H9 (cell line): Measurements from ENCODE around the gene LAMA5. TPM values are rescaled to one million over a fixed set of nuclear protein-coding genes. Genes with fewer than 3 reads are reported as not detected.
A peak's percentile ranks its signal among the peaks of the same experiment; 100 is the strongest.

Experiments
- DNase-seq: peaks from one replicate; pipeline ENCODE4 v3.0.0-alpha.2; 2017
- H2AFZ ChIP-seq: one replicate; pipeline ENCODE4 v1.6.1; 2013; ENCODE audit warnings: mild to moderate bottlenecking, low read length, control low read depth, moderate library complexity
- H2AK5ac ChIP-seq: 2 replicates; pipeline ENCODE4 v1.6.1; 2013; ENCODE audit warnings: low read length, control low read depth, mixed read lengths; ENCODE audit not compliant: insufficient read length
- H2BK120ac ChIP-seq: one replicate; pipeline ENCODE4 v1.6.1; 2013; ENCODE audit warnings: low read depth, mild to moderate bottlenecking, low read length, control low read depth, inconsistent platforms; ENCODE audit not compliant: poor library complexity, severe bottlenecking
- H2BK12ac ChIP-seq: 2 replicates; pipeline ENCODE4 v1.6.1; 2013; ENCODE audit warnings: low read length, control low read depth, mixed read lengths, low read depth; ENCODE audit not compliant: insufficient read length
- H2BK15ac ChIP-seq: 2 replicates; pipeline ENCODE4 v1.6.1; 2013; ENCODE audit warnings: low read depth, low read length, control low read depth
- H2BK20ac ChIP-seq: one replicate; pipeline ENCODE4 v1.6.1; 2013; ENCODE audit warnings: low read depth, mild to moderate bottlenecking, low read length, control low read depth, inconsistent platforms; ENCODE audit not compliant: poor library complexity, severe bottlenecking
- H2BK5ac ChIP-seq: 2 replicates; pipeline ENCODE4 v1.6.1; 2013; ENCODE audit warnings: low read length, control low read depth, mixed read lengths; ENCODE audit not compliant: insufficient read length
- H3K14ac ChIP-seq: 2 replicates; pipeline ENCODE4 v1.6.1; 2013; ENCODE audit warnings: low read length, control low read depth; ENCODE audit not compliant: insufficient read depth
- H3K18ac ChIP-seq: 2 replicates; pipeline ENCODE4 v1.6.1; 2013; ENCODE audit warnings: low read depth, mild to moderate bottlenecking, mixed read lengths, low read length, control low read depth; ENCODE audit not compliant: insufficient read length
- H3K23ac ChIP-seq: 2 replicates; pipeline ENCODE4 v1.6.1; 2013; ENCODE audit warnings: low read length, control low read depth, mixed read lengths, low read depth; ENCODE audit not compliant: insufficient read length
- H3K23me2 ChIP-seq: 2 replicates; pipeline ENCODE4 v1.6.1; 2013; ENCODE audit warnings: low read depth, mild to moderate bottlenecking, mixed read lengths, low read length, control low read depth; ENCODE audit not compliant: insufficient read length, poor library complexity, severe bottlenecking
- H3K27ac ChIP-seq: 2 replicates; pipeline ENCODE4 v1.5.1; 2013; ENCODE audit warnings: low read length, control low read depth, mixed read lengths, low read depth; ENCODE audit not compliant: insufficient read length
- H3K27me3 ChIP-seq: 2 replicates; pipeline ENCODE4 v1.6.1; 2013; ENCODE audit warnings: low read length, control low read depth, inconsistent platforms; ENCODE audit not compliant: insufficient read depth
- H3K4ac ChIP-seq: 2 replicates; pipeline ENCODE4 v1.6.1; 2013; ENCODE audit warnings: low read depth, mild to moderate bottlenecking, control low read depth, inconsistent platforms, low read length, moderate library complexity
- H3K4me1 ChIP-seq: 2 replicates; pipeline ENCODE4 v1.6.1; 2013; ENCODE audit warnings: low read length, control low read depth, inconsistent platforms; ENCODE audit not compliant: insufficient read depth
- H3K4me2 ChIP-seq: 2 replicates; pipeline ENCODE4 v1.6.1; 2013; ENCODE audit warnings: low read length, control low read depth, mixed read lengths; ENCODE audit not compliant: insufficient read length, insufficient read depth
- H3K56ac ChIP-seq: 2 replicates; pipeline ENCODE4 v1.6.1; 2013; ENCODE audit warnings: low read depth, mild to moderate bottlenecking, mixed read lengths, low read length, control low read depth; ENCODE audit not compliant: insufficient read length
- H3K79me1 ChIP-seq: 2 replicates; pipeline ENCODE4 v1.6.1; 2013; ENCODE audit warnings: low read depth, mild to moderate bottlenecking, moderate library complexity, low read length, control low read depth, inconsistent platforms; ENCODE audit not compliant: insufficient read depth, poor library complexity, severe bottlenecking
- H3K79me2 ChIP-seq: 2 replicates; pipeline ENCODE4 v1.6.1; 2013; ENCODE audit warnings: low read length, control low read depth, inconsistent platforms; ENCODE audit not compliant: insufficient read depth
- H3K9ac ChIP-seq: 2 replicates; pipeline ENCODE4 v1.6.1; 2013; ENCODE audit warnings: low read length, control low read depth, mixed read lengths; ENCODE audit not compliant: insufficient read length; ENCODE audit errors: extremely low read depth
- H3K9me3 ChIP-seq: one replicate; pipeline ENCODE4 v1.6.1; 2013; ENCODE audit warnings: low read depth, low read length, inconsistent platforms; ENCODE audit not compliant: control insufficient read depth
- H3T11ph ChIP-seq: one replicate; pipeline ENCODE4 v1.6.1; 2013; ENCODE audit warnings: mild to moderate bottlenecking, low read length, control low read depth, inconsistent platforms
- H4K20me1 ChIP-seq: one replicate; pipeline ENCODE4 v1.6.1; 2013; ENCODE audit not compliant: control insufficient read depth, insufficient read length, insufficient read depth
- H4K5ac ChIP-seq: 2 replicates; pipeline ENCODE4 v1.6.1; 2013; ENCODE audit warnings: low read depth, mild to moderate bottlenecking, mixed read lengths, low read length, control low read depth; ENCODE audit not compliant: insufficient read length
- H4K8ac ChIP-seq: replicated peaks from 2 replicates; pipeline ENCODE4 v1.6.1; 2013; ENCODE audit warnings: low read length, control low read depth, mixed read lengths, low read depth; ENCODE audit not compliant: insufficient read length
- H4K91ac ChIP-seq: 2 replicates; pipeline ENCODE4 v1.6.1; 2013; ENCODE audit warnings: low read depth, mild to moderate bottlenecking, moderate library complexity, mixed read lengths, low read length, control low read depth; ENCODE audit not compliant: insufficient read length
- H3K27ac Mint-ChIP-seq, 3 experiments: 2 replicates in 2 of 3; 3 replicates in 1 of 3; pipeline ENCODE4 v1.8.0; 2020 to 2021; ENCODE audit warnings: mixed read lengths in 3 of 3, mild to moderate bottlenecking in 1 of 3, moderate library complexity in 1 of 3
- H3K27me3 Mint-ChIP-seq: 2 replicates; pipeline ENCODE4 v1.8.0; 2021; ENCODE audit warnings: low read depth, mild to moderate bottlenecking, moderate library complexity, mixed read lengths
- H3K36me3 Mint-ChIP-seq, 3 experiments: 2 replicates in 2 of 3; 3 replicates in 1 of 3; pipeline ENCODE4 v1.8.0; 2020 to 2021; ENCODE audit warnings: low read depth in 3 of 3, mixed read lengths in 3 of 3; ENCODE audit not compliant: insufficient read depth in 1 of 3
- H3K4me1 Mint-ChIP-seq, 2 experiments: 2 replicates each; pipeline ENCODE4 v1.8.0; 2020; ENCODE audit warnings: mixed read lengths in 2 of 2
- H3K4me3 Mint-ChIP-seq, 2 experiments: 2 replicates in 1 of 2; 3 replicates in 1 of 2; pipeline ENCODE4 v1.8.0; 2020 to 2021; ENCODE audit warnings: mild to moderate bottlenecking in 2 of 2, mixed read lengths in 2 of 2, moderate library complexity in 1 of 2
- H3K9me3 Mint-ChIP-seq, 2 experiments: 2 replicates in 1 of 2; 3 replicates in 1 of 2; pipeline ENCODE4 v1.8.0; 2020; ENCODE audit warnings: mild to moderate bottlenecking in 2 of 2, mixed read lengths in 2 of 2, moderate library complexity in 1 of 2
- CTCF ChIP-seq: fragments of 200-600 bp; sonication (generic); conservative IDR thresholded peaks from 3 replicates; pipeline ENCODE4 v1.8.0; 2021; ENCODE audit warnings: antibody characterized with exemption, mild to moderate bottlenecking
- WGBS: extraction: QIAGEN DNeasy Blood & Tissue Kit; methylation state at CpG from one replicate; pipeline ENCODE4 v1.1.7; 2013; ENCODE audit warnings: missing lambda C conversion rate, low lambda C conversion rate, mixed read lengths; ENCODE audit not compliant: insufficient read length; ENCODE audit errors: extremely low coverage; 5-methylcytosine and 5-hydroxymethylcytosine counted together
- total RNA-seq: library from RNA; stranded (reverse); gene quantifications from 2 replicates; pipeline ENCODE4 v1.2.1, GENCODE V29; 2021

LAMA5 gene
- total RNA-seq, 1 experiment from 2014 or later: 200 TPM

- Histone ChIP-seq H2BK5ac (no peak overlapping the region), H4K8ac (no peak overlapping the region), H3K23me2 (no peaks in the 10 kb centered on the region), H3K9ac (no peak overlapping the region), H2AK5ac (no peak overlapping the region), H3K27me3 (no peaks in the 10 kb centered on the region), H4K91ac (no peak overlapping the region), H2BK120ac (no peak overlapping the region), H3K18ac (no peak overlapping the region), H4K5ac (no peak overlapping the region), H3K4me2 (no peak overlapping the region), H3T11ph (no peak overlapping the region), H3K4me1 (no peaks in the 10 kb centered on the region), H4K20me1 (no peaks in the 10 kb centered on the region), H2BK20ac (no peak overlapping the region), H3K79me1 (no peaks in the 10 kb centered on the region), H3K23ac (no peak overlapping the region), H2BK12ac (no peak overlapping the region), H3K9me3 (no peaks in the 10 kb centered on the region), H3K27ac (no peak overlapping the region), H2BK15ac (no peak overlapping the region), H3K56ac (no peak overlapping the region), H2AFZ (no peak overlapping the region), H3K14ac (no peak overlapping the region), H3K4ac (no peak overlapping the region), H3K79me2 (no peaks in the 10 kb centered on the region)
- peak overlapping the region in 2 of 3 experiments; percentile 3 to 5; a peak in 2 of 7 replicates for H3K27ac Mint-ChIP-seq
- H3K4me3 Mint-ChIP-seq: no peak overlapping the region
- WGBS: no CpG with 5 or more reads among the region's 10 CpGs
- H3K36me3 Mint-ChIP-seq: peaks cover 22 to 84% (median 75%) of the 10 kb centered on the region in 3 experiments
- DNase-seq: no peak
- no peak for TF ChIP-seq CTCF
- H3K27me3 Mint-ChIP-seq: no peaks in the 10 kb centered on the region
- no peaks in the 10 kb centered on the region for H3K9me3 Mint-ChIP-seq
- no peaks in the 10 kb centered on the region for H3K4me1 Mint-ChIP-seq
Measured at GRCh38 chr20:62342910-62343309, 24.2 kb downstream of the LAMA5 start.
